ENCODE measurements around the gene MFRP. TPM values are rescaled to one million over a fixed set of nuclear protein-coding genes. Genes with fewer than 3 reads are reported as not detected.

Gene MFRP
- total and polyA plus RNA-seq, 8 donors, result not detected

DNA sequence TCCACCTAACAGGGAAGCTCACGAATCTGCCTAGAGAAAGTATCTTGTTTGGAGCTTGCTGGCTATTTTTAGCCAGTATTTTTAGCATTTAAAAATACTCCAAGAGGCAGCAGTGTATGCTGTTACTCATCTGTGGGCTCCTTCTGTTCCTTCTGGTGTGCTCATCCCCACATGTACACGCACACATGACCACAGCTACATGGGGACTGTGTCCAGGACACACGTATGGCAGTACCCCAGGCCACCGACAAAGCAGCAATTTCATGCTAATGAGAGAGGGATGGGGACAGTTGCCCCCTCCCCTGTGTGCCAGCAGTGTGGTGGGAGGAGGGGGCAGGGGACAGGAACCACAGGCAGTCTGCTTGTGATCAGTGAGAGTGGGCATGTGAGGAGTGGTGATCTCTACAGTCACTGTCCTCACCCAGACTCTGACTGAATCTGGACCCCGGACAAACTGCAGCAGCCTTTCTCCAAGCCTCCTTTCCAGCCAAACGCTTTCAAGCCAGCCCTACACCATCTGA is 18.6 kb upstream of the MFRP start:
- peaks cover 41 to 49% (median 44%) of the 10 kb centered on the region in 3 donors for H3K4me1 ChIP-seq
- intact Hi-C loops (cut with DNase I), result no loop called here
- WGBS, 2 donors, result 78 to 84% methylated on average over 6 of the region's 6 CpGs
- ATAC-seq (no peak), DNase-seq (peak in 1 of 6 donors; percentile 22), FAIRE-seq (no peak)
- H3K36me3 ChIP-seq, result no peaks in the 10 kb centered on the region
- H3K9me3 ChIP-seq, result no peaks in the 10 kb centered on the region
- H3K4me3 ChIP-seq, result no peak overlapping the region
- TF ChIP-seq, protein P1, sequence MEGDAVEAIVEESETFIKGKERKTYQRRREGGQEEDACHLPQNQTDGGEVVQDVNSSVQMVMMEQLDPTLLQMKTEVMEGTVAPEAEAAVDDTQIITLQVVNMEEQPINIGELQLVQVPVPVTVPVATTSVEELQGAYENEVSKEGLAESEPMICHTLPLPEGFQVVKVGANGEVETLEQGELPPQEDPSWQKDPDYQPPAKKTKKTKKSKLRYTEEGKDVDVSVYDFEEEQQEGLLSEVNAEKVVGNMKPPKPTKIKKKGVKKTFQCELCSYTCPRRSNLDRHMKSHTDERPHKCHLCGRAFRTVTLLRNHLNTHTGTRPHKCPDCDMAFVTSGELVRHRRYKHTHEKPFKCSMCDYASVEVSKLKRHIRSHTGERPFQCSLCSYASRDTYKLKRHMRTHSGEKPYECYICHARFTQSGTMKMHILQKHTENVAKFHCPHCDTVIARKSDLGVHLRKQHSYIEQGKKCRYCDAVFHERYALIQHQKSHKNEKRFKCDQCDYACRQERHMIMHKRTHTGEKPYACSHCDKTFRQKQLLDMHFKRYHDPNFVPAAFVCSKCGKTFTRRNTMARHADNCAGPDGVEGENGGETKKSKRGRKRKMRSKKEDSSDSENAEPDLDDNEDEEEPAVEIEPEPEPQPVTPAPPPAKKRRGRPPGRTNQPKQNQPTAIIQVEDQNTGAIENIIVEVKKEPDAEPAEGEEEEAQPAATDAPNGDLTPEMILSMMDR (IDR thresholded peaks at IDR 0.05), result no peak
- H3K27me3 ChIP-seq, result no peaks in the 10 kb centered on the region
- H3K27ac ChIP-seq, result no peak overlapping the region

DNA sequence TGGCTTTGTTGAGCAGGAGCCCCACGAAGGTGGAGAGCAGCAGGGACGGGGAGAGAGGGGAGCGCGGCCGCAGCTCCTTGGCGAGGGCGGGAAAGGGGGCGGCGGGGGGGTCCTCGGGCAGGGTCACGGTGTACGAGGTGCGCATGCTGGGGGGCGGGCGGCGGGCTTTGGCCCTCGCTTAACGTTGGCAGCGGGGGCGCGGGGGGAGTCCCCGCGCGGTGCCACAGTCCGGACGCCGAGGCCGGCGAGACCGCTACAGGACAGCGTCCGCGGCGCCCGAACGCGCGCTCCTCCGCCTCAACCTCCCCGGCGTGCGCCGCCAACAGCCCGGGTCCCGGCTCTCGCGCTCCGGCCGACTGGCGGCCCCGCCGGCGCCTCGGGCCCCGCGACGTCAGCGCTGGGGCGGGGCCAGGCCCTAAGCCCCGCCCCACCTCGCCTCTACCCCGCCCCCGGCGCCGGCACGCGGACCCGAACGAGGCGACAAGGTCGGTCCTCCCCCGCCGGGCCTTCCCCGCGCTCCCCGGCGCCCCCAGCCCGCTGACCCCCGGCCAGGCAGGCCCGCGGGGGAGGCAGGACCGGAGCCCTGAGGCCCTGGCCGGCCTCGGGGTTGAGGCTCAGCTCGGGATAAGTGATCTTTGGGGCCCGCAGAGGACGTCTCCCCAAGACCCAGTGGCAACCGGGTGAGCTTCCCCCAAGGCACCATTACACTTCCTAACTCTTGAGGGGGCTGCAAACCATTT is 17.5 kb upstream of the MFRP start:
- 3 to 8% methylated on average over 32 to 88 of the region's 88 CpGs for WGBS, 2 donors
- Histone ChIP-seq H3K4me1 (peaks cover 35 to 40% (median 36%) of the 10 kb centered on the region in 3 donors), H3K4me3 (peak overlapping the region; percentile 20 to 61 (median 46)), H3K27me3 (no peaks in the 10 kb centered on the region), H3K9me3 (no peaks in the 10 kb centered on the region), H3K36me3 (peaks cover 0 to 10% (median 3%) of the 10 kb centered on the region in 3 donors), H3K27ac (peak overlapping the region; percentile 63 to 79 (median 74))
- intact Hi-C loops (cut with DNase I), result no loop called here
- ATAC-seq (peak; percentile 56 to 73 (median 63)), DNase-seq (peak; percentile 54 to 91 (median 73)), FAIRE-seq (no peak)
- TF ChIP-seq, protein P1 (IDR thresholded peaks at IDR 0.05), result no peak

DNA sequence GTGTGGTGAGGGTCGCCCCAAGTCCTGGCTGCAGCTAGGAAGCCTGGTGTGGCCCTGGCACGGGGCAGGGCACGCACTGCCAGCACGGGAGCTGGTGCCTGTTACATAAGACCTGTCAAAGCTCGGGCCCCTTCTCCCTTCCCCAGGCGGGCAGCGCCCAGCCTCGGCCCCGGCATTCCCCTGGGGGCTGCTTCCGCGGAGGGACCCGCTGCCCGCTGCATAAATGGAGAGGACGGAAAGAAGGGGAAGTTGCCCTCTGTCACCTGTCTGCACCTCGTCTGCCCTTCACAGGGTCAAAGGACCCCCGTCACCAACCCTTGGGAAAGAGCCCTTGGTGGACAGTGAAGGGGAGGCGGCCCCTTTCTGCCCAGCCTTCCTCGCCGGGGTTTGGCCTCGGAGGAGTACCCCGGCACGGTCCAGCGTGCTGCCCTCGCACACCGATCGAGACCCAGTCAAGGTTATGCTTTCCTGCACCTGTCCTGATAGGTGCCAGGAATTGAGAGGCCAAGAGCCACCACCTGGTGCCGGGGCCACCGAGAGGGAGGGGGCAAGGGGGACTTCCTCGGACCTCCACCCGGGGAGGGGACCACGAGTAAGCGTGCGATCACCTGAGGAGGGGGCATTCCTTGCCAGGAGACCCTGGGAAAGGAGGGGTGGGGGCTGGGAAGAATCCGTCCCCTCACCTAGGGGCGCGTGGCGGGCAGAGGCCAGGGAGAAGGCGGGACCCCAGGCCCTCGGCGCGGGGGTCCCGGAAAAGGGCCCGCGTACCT is 16.8 kb upstream of the MFRP start:
- peak in 5 of 6 donors; percentile 51 to 87 (median 68) for DNase-seq
- TF ChIP-seq, protein P1 (IDR thresholded peaks at IDR 0.05), result no peak
- whole genome bisulfite sequencing, 2 donors, result 8 to 14% methylated on average over 42 to 44 of the region's 44 CpGs
- peaks cover 0 to 16% (median 5%) of the 10 kb centered on the region in 3 donors for H3K36me3 ChIP-seq
- intact Hi-C loops (cut with DNase I), result no loop called here
- H3K27ac ChIP-seq, result peak overlapping the region; percentile 63 to 79 (median 74)
- peak overlapping the region in 3 of 4 donors; percentile 39 to 61 (median 54) for H3K4me3 ChIP-seq
- peaks cover 28 to 33% (median 29%) of the 10 kb centered on the region in 3 donors for H3K4me1 ChIP-seq
- no peaks in the 10 kb centered on the region for H3K27me3 ChIP-seq
- H3K9me3 ChIP-seq, result no peaks in the 10 kb centered on the region
- no peak for FAIRE-seq
- peak; percentile 51 to 62 (median 56) for ATAC-seq

DNA sequence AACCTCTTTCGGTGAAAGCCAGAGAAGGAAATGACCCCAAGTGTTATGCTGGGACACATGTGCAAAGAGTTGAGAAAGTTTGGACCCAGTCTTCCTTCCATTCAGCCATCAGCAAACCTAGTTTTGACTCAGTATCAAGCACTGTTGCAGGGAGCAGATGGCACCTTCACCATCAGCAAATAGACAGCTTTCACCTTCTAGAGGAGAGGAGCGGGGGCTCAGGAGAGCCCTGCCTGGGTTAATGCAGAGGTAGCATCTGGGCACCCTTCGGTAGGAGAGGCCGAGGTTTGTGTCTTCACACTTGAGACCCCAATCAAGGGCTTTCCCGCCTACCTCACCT is 16.2 kb upstream of the MFRP start:
- TF ChIP-seq, protein P1 (IDR thresholded peaks at IDR 0.05), result no peak
- Histone ChIP-seq H3K27ac (peak overlapping the region; percentile 63 to 79 (median 74)), H3K4me3 (peak overlapping the region in 3 of 4 donors; percentile 39 to 61 (median 54)), H3K27me3 (no peaks in the 10 kb centered on the region), H3K36me3 (peaks cover 0 to 21% (median 11%) of the 10 kb centered on the region in 3 donors), H3K9me3 (no peaks in the 10 kb centered on the region), H3K4me1 (peaks cover 23 to 29% (median 23%) of the 10 kb centered on the region in 3 donors)
- ATAC-seq (peak in 2 of 4 donors; percentile 4 to 19), FAIRE-seq (no peak), DNase-seq (no peak)
- intact Hi-C loops (cut with DNase I), result no loop called here
- WGBS, 2 donors, result 46% methylated on average over 5 of the region's 5 CpGs
